ENCODE measurements around the gene CIB1. TPM values are rescaled to one million over a fixed set of nuclear protein-coding genes. Genes with fewer than 3 reads are reported as not detected.

CIB1 gene
- total and polyA plus RNA-seq, 10 of the 15 experiments (the other 5 are each of a cell fraction or from before 2014, with no cell fraction given), result 10.8 to 155 (median 81.9) TPM

DNA sequence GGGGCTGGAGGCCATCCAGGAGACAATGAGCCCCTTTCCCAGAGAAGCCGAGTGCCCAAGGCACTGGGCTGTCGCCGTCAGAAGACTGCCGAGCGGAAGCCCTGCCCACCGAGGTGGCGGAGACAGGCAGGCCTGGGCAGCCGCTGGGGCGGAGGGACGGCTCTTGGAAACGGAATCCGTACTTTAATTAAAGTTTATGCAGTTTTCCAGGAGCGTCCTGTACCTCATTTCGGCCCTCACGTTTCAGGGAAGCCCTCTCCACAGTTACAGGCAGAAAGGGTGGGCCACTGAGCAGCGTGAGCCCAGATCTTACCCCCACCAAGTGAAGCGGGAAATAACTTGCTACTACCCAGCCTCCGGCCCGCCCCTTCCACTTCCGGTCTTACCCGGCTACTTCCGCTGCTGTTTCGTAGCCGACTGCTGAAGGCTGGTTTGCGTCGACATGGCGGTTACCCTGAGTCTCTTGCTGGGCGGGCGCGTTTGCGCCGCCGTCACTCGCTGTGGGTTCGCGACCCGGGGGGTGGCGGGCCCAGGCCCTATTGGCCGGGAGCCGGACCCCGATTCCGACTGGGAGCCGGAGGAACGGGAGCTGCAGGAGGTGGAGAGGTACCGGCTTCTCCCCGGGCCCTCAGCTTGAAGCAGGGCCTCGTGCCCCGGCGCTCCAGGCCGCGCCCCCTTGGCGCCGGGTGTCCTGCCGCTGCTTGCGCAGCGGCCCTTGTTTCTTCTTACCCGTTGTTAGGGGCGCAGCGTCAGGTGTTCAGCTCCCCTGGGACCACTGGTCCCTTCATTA lies 31.7 kb upstream of the CIB1 start, which contains the start of gene NGRN (continued):
- TF ChIP-seq, protein P1, sequence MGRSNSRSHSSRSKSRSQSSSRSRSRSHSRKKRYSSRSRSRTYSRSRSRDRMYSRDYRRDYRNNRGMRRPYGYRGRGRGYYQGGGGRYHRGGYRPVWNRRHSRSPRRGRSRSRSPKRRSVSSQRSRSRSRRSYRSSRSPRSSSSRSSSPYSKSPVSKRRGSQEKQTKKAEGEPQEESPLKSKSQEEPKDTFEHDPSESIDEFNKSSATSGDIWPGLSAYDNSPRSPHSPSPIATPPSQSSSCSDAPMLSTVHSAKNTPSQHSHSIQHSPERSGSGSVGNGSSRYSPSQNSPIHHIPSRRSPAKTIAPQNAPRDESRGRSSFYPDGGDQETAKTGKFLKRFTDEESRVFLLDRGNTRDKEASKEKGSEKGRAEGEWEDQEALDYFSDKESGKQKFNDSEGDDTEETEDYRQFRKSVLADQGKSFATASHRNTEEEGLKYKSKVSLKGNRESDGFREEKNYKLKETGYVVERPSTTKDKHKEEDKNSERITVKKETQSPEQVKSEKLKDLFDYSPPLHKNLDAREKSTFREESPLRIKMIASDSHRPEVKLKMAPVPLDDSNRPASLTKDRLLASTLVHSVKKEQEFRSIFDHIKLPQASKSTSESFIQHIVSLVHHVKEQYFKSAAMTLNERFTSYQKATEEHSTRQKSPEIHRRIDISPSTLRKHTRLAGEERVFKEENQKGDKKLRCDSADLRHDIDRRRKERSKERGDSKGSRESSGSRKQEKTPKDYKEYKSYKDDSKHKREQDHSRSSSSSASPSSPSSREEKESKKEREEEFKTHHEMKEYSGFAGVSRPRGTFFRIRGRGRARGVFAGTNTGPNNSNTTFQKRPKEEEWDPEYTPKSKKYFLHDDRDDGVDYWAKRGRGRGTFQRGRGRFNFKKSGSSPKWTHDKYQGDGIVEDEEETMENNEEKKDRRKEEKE (IDR thresholded peaks at IDR 0.05), result no peak
- TF ChIP-seq CHD2 (IDR thresholded peaks at IDR 0.05; ENCODE audit: borderline replicate concordance, low read depth, low read length), result 0 out of 2 replicates have a peak, but pooled peaks have one; percentile 17
- TF ChIP-seq, protein P2, sequence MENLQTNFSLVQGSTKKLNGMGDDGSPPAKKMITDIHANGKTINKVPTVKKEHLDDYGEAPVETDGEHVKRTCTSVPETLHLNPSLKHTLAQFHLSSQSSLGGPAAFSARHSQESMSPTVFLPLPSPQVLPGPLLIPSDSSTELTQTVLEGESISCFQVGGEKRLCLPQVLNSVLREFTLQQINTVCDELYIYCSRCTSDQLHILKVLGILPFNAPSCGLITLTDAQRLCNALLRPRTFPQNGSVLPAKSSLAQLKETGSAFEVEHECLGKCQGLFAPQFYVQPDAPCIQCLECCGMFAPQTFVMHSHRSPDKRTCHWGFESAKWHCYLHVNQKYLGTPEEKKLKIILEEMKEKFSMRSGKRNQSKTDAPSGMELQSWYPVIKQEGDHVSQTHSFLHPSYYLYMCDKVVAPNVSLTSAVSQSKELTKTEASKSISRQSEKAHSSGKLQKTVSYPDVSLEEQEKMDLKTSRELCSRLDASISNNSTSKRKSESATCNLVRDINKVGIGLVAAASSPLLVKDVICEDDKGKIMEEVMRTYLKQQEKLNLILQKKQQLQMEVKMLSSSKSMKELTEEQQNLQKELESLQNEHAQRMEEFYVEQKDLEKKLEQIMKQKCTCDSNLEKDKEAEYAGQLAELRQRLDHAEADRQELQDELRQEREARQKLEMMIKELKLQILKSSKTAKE (IDR thresholded peaks at IDR 0.05; ENCODE audit: low read depth, poor library complexity, severe bottlenecking), result peak; percentile 49
- no peak for TF ChIP-seq BRCA1 (IDR thresholded peaks at IDR 0.05; ENCODE audit: low read depth, low read length)
- 0 out of 2 replicates have a peak, but pooled peaks have one; percentile 34 for TF ChIP-seq ZNF207 (IDR thresholded peaks at IDR 0.05; ENCODE audit: borderline replicate concordance)
- peak; percentile 1 to 50; a peak in 2 of 3 replicates for TF ChIP-seq EGR1 (IDR thresholded peaks at IDR 0.05; ENCODE audit: borderline replicate concordance in 1 of 2, low read depth in 2 of 2, low read length in 2 of 2)
- TF ChIP-seq, protein P3, sequence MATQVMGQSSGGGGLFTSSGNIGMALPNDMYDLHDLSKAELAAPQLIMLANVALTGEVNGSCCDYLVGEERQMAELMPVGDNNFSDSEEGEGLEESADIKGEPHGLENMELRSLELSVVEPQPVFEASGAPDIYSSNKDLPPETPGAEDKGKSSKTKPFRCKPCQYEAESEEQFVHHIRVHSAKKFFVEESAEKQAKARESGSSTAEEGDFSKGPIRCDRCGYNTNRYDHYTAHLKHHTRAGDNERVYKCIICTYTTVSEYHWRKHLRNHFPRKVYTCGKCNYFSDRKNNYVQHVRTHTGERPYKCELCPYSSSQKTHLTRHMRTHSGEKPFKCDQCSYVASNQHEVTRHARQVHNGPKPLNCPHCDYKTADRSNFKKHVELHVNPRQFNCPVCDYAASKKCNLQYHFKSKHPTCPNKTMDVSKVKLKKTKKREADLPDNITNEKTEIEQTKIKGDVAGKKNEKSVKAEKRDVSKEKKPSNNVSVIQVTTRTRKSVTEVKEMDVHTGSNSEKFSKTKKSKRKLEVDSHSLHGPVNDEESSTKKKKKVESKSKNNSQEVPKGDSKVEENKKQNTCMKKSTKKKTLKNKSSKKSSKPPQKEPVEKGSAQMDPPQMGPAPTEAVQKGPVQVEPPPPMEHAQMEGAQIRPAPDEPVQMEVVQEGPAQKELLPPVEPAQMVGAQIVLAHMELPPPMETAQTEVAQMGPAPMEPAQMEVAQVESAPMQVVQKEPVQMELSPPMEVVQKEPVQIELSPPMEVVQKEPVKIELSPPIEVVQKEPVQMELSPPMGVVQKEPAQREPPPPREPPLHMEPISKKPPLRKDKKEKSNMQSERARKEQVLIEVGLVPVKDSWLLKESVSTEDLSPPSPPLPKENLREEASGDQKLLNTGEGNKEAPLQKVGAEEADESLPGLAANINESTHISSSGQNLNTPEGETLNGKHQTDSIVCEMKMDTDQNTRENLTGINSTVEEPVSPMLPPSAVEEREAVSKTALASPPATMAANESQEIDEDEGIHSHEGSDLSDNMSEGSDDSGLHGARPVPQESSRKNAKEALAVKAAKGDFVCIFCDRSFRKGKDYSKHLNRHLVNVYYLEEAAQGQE (IDR thresholded peaks at IDR 0.05; ENCODE audit: low read depth, low read length), result no peak
- no peak for TF ChIP-seq CTCF (IDR thresholded peaks at IDR 0.05 in 2 of 3, conservative IDR thresholded peaks at IDR 0.05 in 1 of 3; ENCODE audit: control insufficient read depth in 2 of 3, extremely low read depth in 1 of 3, insufficient read depth in 1 of 3, low read depth in 3 of 3, low read length in 3 of 3)
- no peak for TF ChIP-seq IRF4 (IDR thresholded peaks at IDR 0.05; ENCODE audit: low read depth, low read length)
- no peak for TF ChIP-seq EED (IDR thresholded peaks at IDR 0.05; ENCODE audit: low read depth)
- no peak for TF ChIP-seq SUPT20H (IDR thresholded peaks at IDR 0.05; ENCODE audit: borderline replicate concordance, control insufficient read depth, low read depth, low read length)
- no peak for TF ChIP-seq SREBF1 (IDR thresholded peaks at IDR 0.05; ENCODE audit: low read length)
- TF ChIP-seq ZBED1 (IDR thresholded peaks at IDR 0.05; ENCODE audit: borderline replicate concordance), result no peak; the same call in 1 of the 2 replicates
- no peak for TF ChIP-seq CBX3 (IDR thresholded peaks at IDR 0.05; ENCODE audit: borderline replicate concordance, low read depth)
- TF ChIP-seq MLLT1 (IDR thresholded peaks at IDR 0.05), result peak; percentile 76
- TF ChIP-seq IKZF2 (IDR thresholded peaks at IDR 0.05), result peak in 1 of 2 experiments; percentile 6; a peak in 1 of 4 replicates
